ENCODE data around the gene DOCK10.

- TF ChIP-seq, protein P1, sequence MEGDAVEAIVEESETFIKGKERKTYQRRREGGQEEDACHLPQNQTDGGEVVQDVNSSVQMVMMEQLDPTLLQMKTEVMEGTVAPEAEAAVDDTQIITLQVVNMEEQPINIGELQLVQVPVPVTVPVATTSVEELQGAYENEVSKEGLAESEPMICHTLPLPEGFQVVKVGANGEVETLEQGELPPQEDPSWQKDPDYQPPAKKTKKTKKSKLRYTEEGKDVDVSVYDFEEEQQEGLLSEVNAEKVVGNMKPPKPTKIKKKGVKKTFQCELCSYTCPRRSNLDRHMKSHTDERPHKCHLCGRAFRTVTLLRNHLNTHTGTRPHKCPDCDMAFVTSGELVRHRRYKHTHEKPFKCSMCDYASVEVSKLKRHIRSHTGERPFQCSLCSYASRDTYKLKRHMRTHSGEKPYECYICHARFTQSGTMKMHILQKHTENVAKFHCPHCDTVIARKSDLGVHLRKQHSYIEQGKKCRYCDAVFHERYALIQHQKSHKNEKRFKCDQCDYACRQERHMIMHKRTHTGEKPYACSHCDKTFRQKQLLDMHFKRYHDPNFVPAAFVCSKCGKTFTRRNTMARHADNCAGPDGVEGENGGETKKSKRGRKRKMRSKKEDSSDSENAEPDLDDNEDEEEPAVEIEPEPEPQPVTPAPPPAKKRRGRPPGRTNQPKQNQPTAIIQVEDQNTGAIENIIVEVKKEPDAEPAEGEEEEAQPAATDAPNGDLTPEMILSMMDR (IDR thresholded peaks at IDR 0.05; ENCODE audit: low read depth, low read length) = no peak
- no peak for TF ChIP-seq POLR2A (IDR thresholded peaks at IDR 0.05; ENCODE audit: extremely low read depth, insufficient read length)
- no peak for TF ChIP-seq MYC (IDR thresholded peaks at IDR 0.05; ENCODE audit: low read depth, low read length)
- TF ChIP-seq MAX (IDR thresholded peaks at IDR 0.05; ENCODE audit: low read depth, low read length) = no peak
Measured at GRCh38 chr2:224948859-224949258, 93.4 kb downstream of the DOCK10 start.
